ENCODE data around the gene BEGAIN.

The BEGAIN gene

GRCh38 chr14:100529561-100530031 is 57.6 kb downstream of the BEGAIN start:
- no peaks in the 10 kb centered on the region for H3K79me2 ChIP-seq (ENCODE audit: control insufficient read depth, low read length)
- no peaks in the 10 kb centered on the region for H3K27me3 ChIP-seq (ENCODE audit: control insufficient read depth, low read length)
- no peak overlapping the region for H3K4me3 ChIP-seq (ENCODE audit: low read length)
- no peaks in the 10 kb centered on the region for H3K4me1 ChIP-seq (ENCODE audit: control insufficient read depth, low read length)
- no peak for TF ChIP-seq CTCF (IDR thresholded peaks at IDR 0.05; ENCODE audit: low read depth, low read length, poor library complexity, severe bottlenecking)
- H3K9me3 ChIP-seq (ENCODE audit: control insufficient read depth, insufficient read depth, low read length), result no peaks in the 10 kb centered on the region
- H3K4me2 ChIP-seq (ENCODE audit: low read length), result no peak overlapping the region
- H3K36me3 ChIP-seq (ENCODE audit: control insufficient read depth, low read length), result no peaks in the 10 kb centered on the region; the same call in 1 of the 2 replicates
- no peaks in the 10 kb centered on the region for H4K20me1 ChIP-seq (ENCODE audit: control insufficient read depth, insufficient read depth, low read depth, low read length)
- no peaks in the 10 kb centered on the region for H3F3A ChIP-seq (ENCODE audit: control insufficient read depth, insufficient read depth)
- no peaks in the 10 kb centered on the region for H3K9me2 ChIP-seq (replicated peaks; ENCODE audit: control insufficient read depth, low read length)
- no peak overlapping the region for H3K27ac ChIP-seq (ENCODE audit: low read depth, low read length)

GRCh38 chr14:100528962-100529560 is 58.2 kb downstream of the BEGAIN start:
- Histone ChIP-seq H3K36me3 (ENCODE audit: control insufficient read depth, low read length) (no peaks in the 10 kb centered on the region; the same call in 1 of the 2 replicates), H3K79me2 (ENCODE audit: control insufficient read depth, low read length) (no peaks in the 10 kb centered on the region), H3K9me2 (replicated peaks; ENCODE audit: control insufficient read depth, low read length) (no peaks in the 10 kb centered on the region), H3K4me2 (ENCODE audit: low read length) (no peak overlapping the region), H3F3A (ENCODE audit: control insufficient read depth, insufficient read depth) (no peaks in the 10 kb centered on the region), H3K27me3 (ENCODE audit: control insufficient read depth, low read length) (no peaks in the 10 kb centered on the region), H4K20me1 (ENCODE audit: control insufficient read depth, insufficient read depth, low read depth, low read length) (no peaks in the 10 kb centered on the region), H3K9me3 (ENCODE audit: control insufficient read depth, insufficient read depth, low read length) (no peaks in the 10 kb centered on the region), H3K4me3 (ENCODE audit: low read length) (no peak overlapping the region), H3K4me1 (ENCODE audit: control insufficient read depth, low read length) (no peaks in the 10 kb centered on the region), H3K27ac (ENCODE audit: low read depth, low read length) (no peak overlapping the region)
- TF ChIP-seq CTCF (IDR thresholded peaks at IDR 0.05; ENCODE audit: low read depth, low read length, poor library complexity, severe bottlenecking), result no peak
- no peak for TF ChIP-seq EZH2phosphoT487 (IDR thresholded peaks at IDR 0.05; ENCODE audit: borderline replicate concordance, low read length)

GRCh38 chr14:100526632-100527031 is 60.6 kb downstream of the BEGAIN start:
- Histone ChIP-seq H3K79me2 (ENCODE audit: control insufficient read depth, low read length) (no peaks in the 10 kb centered on the region), H3F3A (ENCODE audit: control insufficient read depth, insufficient read depth) (no peaks in the 10 kb centered on the region), H4K20me1 (ENCODE audit: control insufficient read depth, insufficient read depth, low read depth, low read length) (no peaks in the 10 kb centered on the region), H3K4me1 (ENCODE audit: control insufficient read depth, low read length) (no peaks in the 10 kb centered on the region), H3K27ac (ENCODE audit: low read depth, low read length) (no peak overlapping the region), H3K9me3 (ENCODE audit: control insufficient read depth, insufficient read depth, low read length) (no peaks in the 10 kb centered on the region), H3K36me3 (ENCODE audit: control insufficient read depth, low read length) (no peaks in the 10 kb centered on the region; the same call in 1 of the 2 replicates), H3K4me2 (ENCODE audit: low read length) (no peak overlapping the region), H3K9me2 (replicated peaks; ENCODE audit: control insufficient read depth, low read length) (no peaks in the 10 kb centered on the region), H3K4me3 (ENCODE audit: low read length) (no peak overlapping the region), H3K27me3 (ENCODE audit: control insufficient read depth, low read length) (no peaks in the 10 kb centered on the region)
- TF ChIP-seq EZH2phosphoT487 (IDR thresholded peaks at IDR 0.05; ENCODE audit: borderline replicate concordance, low read length), result no peak
- TF ChIP-seq CTCF (IDR thresholded peaks at IDR 0.05; ENCODE audit: low read depth, low read length, poor library complexity, severe bottlenecking), result no peak

All from DOHH2 (cell line).